Adrenal gland (tissue), 12 donors: Measurements from ENCODE around the gene AAMDC. TPM values are rescaled to one million over a fixed set of nuclear protein-coding genes. Genes with fewer than 3 reads are reported as not detected.
A peak's percentile ranks its signal among the peaks of the same experiment; 100 is the strongest.
"Not testable (repeated sequence)": the region's sequence is repeated elsewhere in the genome, so short reads cannot be mapped to it uniquely, and the experiment has no call there.

Source experiments
- DNase-seq, 7 donors: peaks; one replicate each; pipeline ENCODE4 v3.0.0-alpha.2; 2019 to 2020
- H3K27ac ChIP-seq, 5 donors: fragments of 200-600 bp; sonication (generic) in 4 of 5; 1 replicate in 3 of 5; 2 replicates in 2 of 5; pipeline versions ENCODE4 v1.5.1 to v1.8.0; 2016 to 2020; ENCODE audit warnings: mild to moderate bottlenecking in 1 of 5
- H3K27me3 ChIP-seq: fragments of 200-600 bp; 2 replicates; pipeline ENCODE4 v1.8.0; 2021
- H3K36me3 ChIP-seq, 2 donors: fragments of 200-600 bp; replicated peaks in 1 of 2; 1 replicate in 1 of 2; 2 replicates in 1 of 2; pipeline versions ENCODE4 v1.5.1 to v1.8.0; 2018 to 2022
- H3K4me1 ChIP-seq, 2 donors: fragments of 200-600 bp; replicated peaks in 1 of 2; 1 replicate in 1 of 2; 2 replicates in 1 of 2; pipeline versions ENCODE4 v1.5.1 to v1.8.0; 2018 to 2021
- H3K4me3 ChIP-seq, 4 donors: fragments of 200-600 bp; sonication (generic) in 3 of 4; one replicate each; pipeline ENCODE4 v1.5.1; 2016 to 2018
- H3K9me3 ChIP-seq, 3 donors: fragments of 200-600 bp; sonication (generic) in 1 of 3; replicated peaks in 1 of 3; 1 replicate in 2 of 3; 2 replicates in 1 of 3; pipeline versions ENCODE4 v1.5.1 to v1.8.0; 2016 to 2021
- POLR2A ChIP-seq, 2 donors: fragments of 450-650 bp; IDR thresholded peaks; one replicate each; pipeline ENCODE4 v1.6.1; 2017; ENCODE audit warnings: antibody characterized with exemption in 2 of 2, mild to moderate bottlenecking in 2 of 2, moderate library complexity in 1 of 2
- WGBS, 4 donors: extraction: QIAGEN DNeasy Blood & Tissue Kit in 2 of 4; methylation state at CpG; one replicate each; pipeline versions ENCODE4 v1.1.5 to v1.1.7; 2013 to 2017; 5-methylcytosine and 5-hydroxymethylcytosine counted together
- intact Hi-C, 2 donors: fragments of 100-400 bp; cut with DNase I; formaldehyde crosslinking; loops; one replicate each; pipeline versions ENCODE4 v1.14.1 to v1.15.0; 2022 to 2023
- polyA plus RNA-seq, 3 donors: library from polyadenylated mRNA; stranded (reverse); fragments of 200-250 nt in 2 of 3; fragments of 350-450 nt in 1 of 3; fragmentation: Illumina TruSeq in 1 of 3; extraction: RNeasy Lipid Tissue Mini Kit (QIAGEN cat#74804) in 1 of 3; gene quantifications; one replicate each; pipeline ENCODE4 v1.2.3, GENCODE V29; 2013 to 2014
- total RNA-seq, 9 donors: library from RNA; depleted of rRNA in 4 of 9; stranded (reverse); fragments of >200 nt in 4 of 9; fragments of 120-200 nt in 1 of 9; fragmentation: NEBNext Ultra II Directional in 1 of 9; extraction: Animal tissue kit (Norgen Biotek cat#: 25700) in 1 of 9; gene quantifications; one replicate each; pipeline versions ENCODE4 v1.1.0 to v1.2.4, GENCODE V29; 2013 to 2023
- TF ChIP-seq, protein P1 (sequence below), 6 experiments: fragments of 450-650 bp in 4 of 6; fragments of 200-600 bp in 2 of 6; sonication (generic) in 1 of 6; IDR thresholded peaks; 1 replicate in 5 of 6; 2 replicates in 1 of 6; pipeline versions ENCODE4 v1.5.1 to v1.8.0; 2016 to 2021; ENCODE audit warnings: antibody characterized with exemption in 6 of 6, mild to moderate bottlenecking in 2 of 6, moderate library complexity in 1 of 6
- donor health status: healthy with polysubstance abuse.
- donor health status: Bipolar disorder and iron deficiency.
- donor health status: DM: yes; HTN: yes; CAD: no.
- donor health status: DM: no; HTN: no; CAD: no.
- donor health status: DM: no; HTN: no; CAD: no.
- donor health status: DM: yes; HTN: yes; CAD: no.

AAMDC gene
- total and polyA plus RNA-seq, 12 donors = 85.6 to 581 (median 148) TPM

DNA sequence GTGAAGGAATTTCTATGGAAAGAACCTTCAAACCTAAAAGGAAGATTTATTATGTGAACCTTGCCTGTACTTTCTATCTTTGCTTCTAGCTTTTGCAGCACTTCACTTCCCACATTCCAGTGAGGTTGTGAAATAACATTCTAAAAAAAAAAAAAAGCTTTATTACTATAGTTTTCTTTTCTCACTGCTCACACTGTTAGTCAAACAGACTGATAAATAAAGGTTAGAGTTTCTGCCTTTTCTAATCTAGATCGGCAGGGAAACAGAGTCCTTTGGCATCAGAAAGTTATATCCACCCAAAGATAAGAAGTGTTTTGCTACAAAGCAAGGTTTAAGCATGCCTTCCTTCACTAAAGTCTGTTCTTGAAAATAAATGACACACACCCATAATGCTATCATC is 2.8 kb downstream of the AAMDC start:
- Histone ChIP-seq H3K27ac (peak overlapping the region in 4 of 5 donors; percentile 23 to 75 (median 56)), H3K9me3 (no peaks in the 10 kb centered on the region), H3K27me3 (no peaks in the 10 kb centered on the region), H3K4me1 (peaks cover 14 to 37% of the 10 kb centered on the region in 2 donors), H3K4me3 (peak overlapping the region in 1 of 4 donors; percentile 1), H3K36me3 (no peaks in the 10 kb centered on the region)
- peak in 1 of 7 donors; percentile 29 for DNase-seq
- TF ChIP-seq POLR2A (IDR thresholded peaks at IDR 0.05) = peak in 1 of 2 donors; percentile 31
- TF ChIP-seq, protein P1, sequence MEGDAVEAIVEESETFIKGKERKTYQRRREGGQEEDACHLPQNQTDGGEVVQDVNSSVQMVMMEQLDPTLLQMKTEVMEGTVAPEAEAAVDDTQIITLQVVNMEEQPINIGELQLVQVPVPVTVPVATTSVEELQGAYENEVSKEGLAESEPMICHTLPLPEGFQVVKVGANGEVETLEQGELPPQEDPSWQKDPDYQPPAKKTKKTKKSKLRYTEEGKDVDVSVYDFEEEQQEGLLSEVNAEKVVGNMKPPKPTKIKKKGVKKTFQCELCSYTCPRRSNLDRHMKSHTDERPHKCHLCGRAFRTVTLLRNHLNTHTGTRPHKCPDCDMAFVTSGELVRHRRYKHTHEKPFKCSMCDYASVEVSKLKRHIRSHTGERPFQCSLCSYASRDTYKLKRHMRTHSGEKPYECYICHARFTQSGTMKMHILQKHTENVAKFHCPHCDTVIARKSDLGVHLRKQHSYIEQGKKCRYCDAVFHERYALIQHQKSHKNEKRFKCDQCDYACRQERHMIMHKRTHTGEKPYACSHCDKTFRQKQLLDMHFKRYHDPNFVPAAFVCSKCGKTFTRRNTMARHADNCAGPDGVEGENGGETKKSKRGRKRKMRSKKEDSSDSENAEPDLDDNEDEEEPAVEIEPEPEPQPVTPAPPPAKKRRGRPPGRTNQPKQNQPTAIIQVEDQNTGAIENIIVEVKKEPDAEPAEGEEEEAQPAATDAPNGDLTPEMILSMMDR (IDR thresholded peaks at IDR 0.05) = no peak
- WGBS, 4 donors = 10 to 23% (median 12%) methylated on average over 1 of the region's 1 CpG
- intact Hi-C loops = loop anchor here in 1 of 2 donors (10.0 kb wide), 1 partner anchor 171 kb away; the partner anchor contains the start of gene INTS4

DNA sequence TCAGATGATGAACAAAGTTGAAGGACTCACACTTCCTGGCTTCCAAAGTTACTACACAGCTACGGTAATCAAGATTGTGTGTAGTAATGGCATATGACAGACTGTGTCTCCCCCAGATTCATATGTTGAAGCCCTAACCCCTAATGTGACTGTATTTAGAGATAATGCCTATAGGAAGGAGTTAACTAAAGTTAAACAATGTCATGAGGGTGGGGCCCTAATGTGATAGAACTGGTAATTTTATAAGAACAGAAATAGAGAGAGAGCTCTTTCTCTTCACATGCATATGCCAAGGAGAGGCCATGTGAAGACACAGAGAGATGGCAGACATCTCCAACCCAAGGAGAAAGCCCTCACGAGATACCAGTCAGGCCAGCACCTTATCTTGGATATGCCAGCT is 8.0 kb downstream of the AAMDC start:
- H3K27me3 ChIP-seq = no peaks in the 10 kb centered on the region
- intact Hi-C loops = loop anchor here in 1 of 2 donors (10.0 kb wide), 1 partner anchor 166 kb away; the partner anchor contains the start of gene INTS4
- no peaks in the 10 kb centered on the region for H3K9me3 ChIP-seq
- no peaks in the 10 kb centered on the region for H3K36me3 ChIP-seq
- 92 to 100% (median 98%) methylated on average over 2 of the region's 2 CpGs for WGBS, 4 donors
- H3K4me3 ChIP-seq = no peak overlapping the region
- TF ChIP-seq POLR2A (IDR thresholded peaks at IDR 0.05) = no peak
- TF ChIP-seq, protein P1 (IDR thresholded peaks at IDR 0.05) = no peak
- H3K4me1 ChIP-seq = peaks cover 0 to 10% of the 10 kb centered on the region in 2 donors
- H3K27ac ChIP-seq = no peak overlapping the region
- DNase-seq = no peak

DNA sequence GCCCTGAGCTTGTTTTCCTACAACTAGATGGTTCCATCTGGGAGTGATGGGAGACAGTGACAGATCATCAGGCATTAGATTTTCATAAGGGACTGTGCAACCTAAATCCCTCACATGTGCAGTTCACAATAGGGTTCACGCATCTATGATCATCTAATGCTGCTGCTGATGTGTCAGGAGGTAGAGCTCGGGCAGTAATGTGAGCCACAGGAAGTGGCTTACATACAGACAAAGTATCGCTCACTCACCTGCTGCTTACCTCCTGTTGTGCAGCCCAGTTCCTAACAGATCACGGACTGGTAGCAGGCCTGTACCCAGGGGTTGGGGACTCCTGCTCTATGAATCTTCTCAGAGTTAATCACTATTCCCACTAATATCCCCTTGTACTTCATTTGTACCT is 12.4 kb downstream of the AAMDC start:
- Histone ChIP-seq H3K4me1 (no peaks in the 10 kb centered on the region), H3K36me3 (no peaks in the 10 kb centered on the region), H3K27ac (no peak overlapping the region), H3K4me3 (no peak overlapping the region), H3K27me3 (no peaks in the 10 kb centered on the region), H3K9me3 (no peaks in the 10 kb centered on the region)
- WGBS, 4 donors = 96 to 99% (median 97%) methylated on average over 4 of the region's 4 CpGs
- TF ChIP-seq POLR2A (IDR thresholded peaks at IDR 0.05) = no peak
- TF ChIP-seq, protein P1 (IDR thresholded peaks at IDR 0.05) = no peak
- no peak for DNase-seq
- intact Hi-C loops = loop anchor here in 1 of 2 donors (10.0 kb wide), 1 partner anchor 61 kb away; no protein-coding TSS in a partner anchor

DNA sequence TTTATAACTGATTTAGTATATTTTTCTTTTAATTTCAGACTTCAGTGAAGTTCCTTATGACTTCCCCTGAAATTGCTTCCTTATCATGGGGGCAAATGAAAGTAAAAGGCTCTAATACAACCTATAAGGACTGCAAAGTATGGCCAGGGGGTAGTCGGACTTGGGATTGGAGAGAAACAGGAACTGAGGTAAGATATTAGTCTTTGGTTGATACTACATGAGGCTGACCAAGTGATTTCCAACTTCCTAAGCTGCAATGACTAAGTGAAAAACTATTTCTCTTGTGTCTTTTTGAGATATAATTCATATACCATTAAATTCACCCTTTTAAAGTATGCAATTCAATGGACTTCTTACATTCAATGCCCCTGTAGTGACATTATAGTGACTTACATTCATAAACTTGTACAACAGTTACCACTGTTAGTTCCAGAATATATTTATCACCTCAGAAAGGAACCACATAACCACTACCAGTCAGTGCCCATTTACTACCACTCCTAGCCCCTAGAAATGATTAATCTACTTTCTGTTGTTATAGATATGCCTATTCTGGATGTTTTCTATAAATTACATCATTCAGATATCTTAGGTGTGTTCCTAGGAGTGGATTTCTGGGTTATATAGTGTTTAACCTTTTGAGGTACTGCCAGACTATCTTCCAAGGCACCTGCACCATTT is 21.6 kb downstream of the AAMDC start:
- intact Hi-C loops = no loop called here
- Histone ChIP-seq H3K27me3 (no peaks in the 10 kb centered on the region), H3K36me3 (peaks cover 0 to 16% of the 10 kb centered on the region in 2 donors), H3K9me3 (peaks cover 0 to 9% (median 0%) of the 10 kb centered on the region in 3 donors), H3K4me3 (no peak overlapping the region), H3K4me1 (no peaks in the 10 kb centered on the region), H3K27ac (no peak overlapping the region)
- 69 to 86% (median 77%) methylated on average over 1 of the region's 1 CpG for WGBS, 4 donors
- DNase-seq = no peak
- no peak for TF ChIP-seq POLR2A (IDR thresholded peaks at IDR 0.05)
- TF ChIP-seq, protein P1 (IDR thresholded peaks at IDR 0.05) = no peak

DNA sequence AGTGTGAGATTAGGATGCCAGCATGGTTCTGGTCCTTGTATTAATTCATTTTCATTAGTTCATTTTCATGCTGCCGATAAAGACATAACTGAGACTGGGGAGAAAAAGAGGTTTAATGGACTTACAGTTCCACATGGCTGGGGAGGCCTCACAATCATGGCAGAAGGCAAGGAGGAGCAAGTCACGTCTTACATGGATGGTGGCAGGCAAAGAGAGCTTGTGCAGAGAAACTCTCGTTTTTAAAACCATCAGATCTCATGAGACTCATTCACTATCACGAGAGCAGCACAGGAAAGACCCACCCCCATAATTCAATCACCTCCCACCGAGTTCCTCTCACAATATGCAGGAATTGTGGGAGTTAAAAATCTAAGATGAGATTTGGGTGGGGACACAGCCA is 22.8 kb downstream of the AAMDC start:
- H3K27me3 ChIP-seq, H3K4me1 ChIP-seq, DNase-seq, H3K27ac ChIP-seq, H3K4me3 ChIP-seq, H3K9me3 ChIP-seq, intact Hi-C loops: not testable (repeated sequence)
- peaks cover 0 to 16% of the 10 kb centered on the region in 2 donors for H3K36me3 ChIP-seq
- 81 to 93% (median 86%) methylated on average over 5 of the region's 5 CpGs for WGBS, 4 donors
